ENCODE results near the gene PCCA.

PCCA gene

GRCh38 chr13:100423375-100423774 is 334.5 kb downstream of the PCCA start:
- DNase-seq (ENCODE audit: low read depth): no peak

- no peak for DNase-seq (ENCODE audit: low read depth)
These were observed 340.1 kb downstream of the PCCA start for GRCh38 chr13:100428986-100429385.

GRCh38 chr13:100432611-100433010 is 343.7 kb downstream of the PCCA start:
- DNase-seq (ENCODE audit: low read depth): no peak

- DNase-seq (ENCODE audit: low read depth): no peak
These were observed 344.6 kb downstream of the PCCA start for GRCh38 chr13:100433475-100433874.

GRCh38 chr13:100434010-100434763 is 345.3 kb downstream of the PCCA start:
- DNase-seq (ENCODE audit: low read depth): no peak

GRCh38 chr13:100436099-100436498 is 347.2 kb downstream of the PCCA start:
- DNase-seq (ENCODE audit: low read depth): no peak

GRCh38 chr13:100438059-100438788 is 349.3 kb downstream of the PCCA start:
- no peak for DNase-seq (ENCODE audit: low read depth)

- no peak for DNase-seq (ENCODE audit: low read depth)
These were observed 350.5 kb downstream of the PCCA start for GRCh38 chr13:100439247-100439970.

GRCh38 chr13:100440751-100441425 is 352.0 kb downstream of the PCCA start:
- DNase-seq (ENCODE audit: low read depth): no peak

- DNase-seq (ENCODE audit: low read depth): no peak
These were observed 353.4 kb downstream of the PCCA start for GRCh38 chr13:100442095-100442832.

GRCh38 chr13:100443278-100443997 is 354.5 kb downstream of the PCCA start:
- no peak for DNase-seq (ENCODE audit: low read depth)

- no peak for DNase-seq (ENCODE audit: low read depth)
These were observed 355.1 kb downstream of the PCCA start for GRCh38 chr13:100443998-100444328.

GRCh38 chr13:100447831-100448230 is 358.9 kb downstream of the PCCA start:
- no peak for DNase-seq (ENCODE audit: low read depth)

- no peak for DNase-seq (ENCODE audit: low read depth)
These were observed 363.0 kb downstream of the PCCA start for GRCh38 chr13:100451923-100452322.

GRCh38 chr13:100454876-100455275 is 366.0 kb downstream of the PCCA start:
- no peak for DNase-seq (ENCODE audit: low read depth)

GRCh38 chr13:100458673-100459072 is 369.8 kb downstream of the PCCA start:
- DNase-seq (ENCODE audit: low read depth): no peak

GRCh38 chr13:100459747-100460146 is 370.9 kb downstream of the PCCA start:
- DNase-seq (ENCODE audit: low read depth): no peak

- no peak for DNase-seq (ENCODE audit: low read depth)
These were observed 371.4 kb downstream of the PCCA start for GRCh38 chr13:100460266-100460665.

GRCh38 chr13:100460791-100461190 is 371.9 kb downstream of the PCCA start:
- no peak for DNase-seq (ENCODE audit: low read depth)

GRCh38 chr13:100461309-100462030 is 372.6 kb downstream of the PCCA start:
- DNase-seq (ENCODE audit: low read depth): no peak
